Esophagus muscularis mucosa (tissue), 4 donors: ENCODE data around the gene PRF1. TPM values are rescaled to one million over a fixed set of nuclear protein-coding genes. Genes with fewer than 3 reads are reported as not detected.
A peak's percentile ranks its signal among the peaks of the same experiment; 100 is the strongest.

ENCODE experiments used
- DNase-seq: peaks from one replicate; pipeline ENCODE4 v3.0.0-alpha.2; 2017; ENCODE audit errors: extremely low spot score
- H3K27ac ChIP-seq, 4 donors: fragments of 200-600 bp; sonication (generic); replicated peaks in 1 of 4; 1 replicate in 3 of 4; 2 replicates in 1 of 4; pipeline ENCODE4 v1.5.1; 2016 to 2019; ENCODE audit warnings: mild to moderate bottlenecking in 1 of 4
- H3K27me3 ChIP-seq, 4 donors: fragments of 200-600 bp; sonication (generic); one replicate each; pipeline versions ENCODE4 v1.5.1 to v1.6.0; 2016 to 2019
- H3K36me3 ChIP-seq, 4 donors: fragments of 200-600 bp; sonication (generic); one replicate each; pipeline ENCODE4 v1.5.1; 2016 to 2019
- H3K4me1 ChIP-seq, 4 donors: fragments of 200-600 bp; sonication (generic); one replicate each; pipeline ENCODE4 v1.5.1; 2016 to 2019
- H3K4me3 ChIP-seq, 4 donors: fragments of 200-600 bp; sonication (generic); 1 replicate in 2 of 4; 2 replicates in 2 of 4; pipeline ENCODE4 v1.5.1; 2016 to 2019; ENCODE audit warnings: mild to moderate bottlenecking in 4 of 4, moderate library complexity in 1 of 4
- H3K9me3 ChIP-seq, 4 donors: fragments of 200-600 bp; sonication (generic); 1 replicate in 3 of 4; 2 replicates in 1 of 4; pipeline ENCODE4 v1.5.1; 2016 to 2019
- EP300 ChIP-seq: sonication (generic); formaldehyde crosslinking; IDR thresholded peaks from one replicate; pipeline ENCODE4 v1.6.1; 2017; ENCODE audit warnings: antibody characterized with exemption
- POLR2A ChIP-seq: fragments of 450-650 bp; IDR thresholded peaks from one replicate; pipeline ENCODE4 v1.6.1; 2017; ENCODE audit warnings: antibody characterized with exemption, moderate library complexity, mild to moderate bottlenecking, low read depth
- POLR2AphosphoS5 ChIP-seq, 2 donors: sonication (generic); formaldehyde crosslinking; IDR thresholded peaks; one replicate each; pipeline ENCODE4 v1.6.1; 2017; ENCODE audit warnings: antibody characterized with exemption in 2 of 2
- WGBS: methylation state at CpG from one replicate; pipeline ENCODE4 v1.1.5; 2018; 5-methylcytosine and 5-hydroxymethylcytosine counted together
- intact Hi-C: fragments of 100-400 bp; cut with DNase I; formaldehyde crosslinking; loops from one replicate; pipeline ENCODE4 v1.15.1; 2023
- total RNA-seq, 4 donors: library from RNA; depleted of rRNA; stranded (reverse); fragments of >200 nt; gene quantifications; one replicate each; pipeline versions ENCODE4 v1.1.0 to v1.2.1, GENCODE V29; 2016
- TF ChIP-seq, protein P1 (sequence below), 3 experiments: fragments of 200-600 bp in 2 of 3; fragments of 450-650 bp in 1 of 3; sonication (generic) in 2 of 3; IDR thresholded peaks; one replicate each; pipeline ENCODE4 v1.5.1; 2017 to 2019; ENCODE audit warnings: antibody characterized with exemption in 3 of 3, mild to moderate bottlenecking in 2 of 3, moderate library complexity in 1 of 3

The PRF1 gene
- total RNA-seq, 4 donors from 2014 or later, result 1.2 to 15.2 (median 2.4) TPM

DNA sequence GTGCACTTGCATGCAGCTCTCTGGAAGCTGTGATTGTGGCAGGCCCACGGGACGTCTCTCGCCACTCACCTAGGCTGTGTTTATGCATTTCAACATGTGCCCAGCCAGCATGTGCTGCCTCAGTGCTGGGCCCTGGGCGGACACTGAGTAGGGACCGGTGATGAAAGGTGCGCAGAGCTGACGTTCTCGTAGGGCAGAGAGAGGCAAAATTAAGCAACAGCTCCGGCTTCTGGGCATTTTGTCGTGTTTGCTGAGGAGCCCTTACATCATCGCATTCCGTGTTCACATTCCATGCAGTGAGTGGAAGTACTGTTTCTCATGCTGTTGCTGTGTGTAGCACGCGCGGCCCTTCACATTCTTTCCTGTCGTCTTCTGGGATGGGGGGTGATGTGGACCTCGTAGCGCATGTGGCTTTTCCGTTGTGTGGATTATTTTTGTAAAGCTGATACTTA is 50.5 kb downstream of the PRF1 start:
- intact Hi-C loops, result loop anchor here (2.0 to 5.0 kb wide), 2 partner anchors 207 to 325 kb away; no protein-coding TSS in a partner anchor
- peak in 1 of 2 donors; percentile 54 for TF ChIP-seq POLR2AphosphoS5 (IDR thresholded peaks at IDR 0.05)
- TF ChIP-seq, protein P1, sequence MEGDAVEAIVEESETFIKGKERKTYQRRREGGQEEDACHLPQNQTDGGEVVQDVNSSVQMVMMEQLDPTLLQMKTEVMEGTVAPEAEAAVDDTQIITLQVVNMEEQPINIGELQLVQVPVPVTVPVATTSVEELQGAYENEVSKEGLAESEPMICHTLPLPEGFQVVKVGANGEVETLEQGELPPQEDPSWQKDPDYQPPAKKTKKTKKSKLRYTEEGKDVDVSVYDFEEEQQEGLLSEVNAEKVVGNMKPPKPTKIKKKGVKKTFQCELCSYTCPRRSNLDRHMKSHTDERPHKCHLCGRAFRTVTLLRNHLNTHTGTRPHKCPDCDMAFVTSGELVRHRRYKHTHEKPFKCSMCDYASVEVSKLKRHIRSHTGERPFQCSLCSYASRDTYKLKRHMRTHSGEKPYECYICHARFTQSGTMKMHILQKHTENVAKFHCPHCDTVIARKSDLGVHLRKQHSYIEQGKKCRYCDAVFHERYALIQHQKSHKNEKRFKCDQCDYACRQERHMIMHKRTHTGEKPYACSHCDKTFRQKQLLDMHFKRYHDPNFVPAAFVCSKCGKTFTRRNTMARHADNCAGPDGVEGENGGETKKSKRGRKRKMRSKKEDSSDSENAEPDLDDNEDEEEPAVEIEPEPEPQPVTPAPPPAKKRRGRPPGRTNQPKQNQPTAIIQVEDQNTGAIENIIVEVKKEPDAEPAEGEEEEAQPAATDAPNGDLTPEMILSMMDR (IDR thresholded peaks at IDR 0.05), result no peak
- H3K4me3 ChIP-seq, result no peak overlapping the region
- peak overlapping the region in 1 of 4 donors; percentile 30 for H3K27ac ChIP-seq
- H3K36me3 ChIP-seq, result peaks cover 0 to 64% (median 27%) of the 10 kb centered on the region in 4 donors
- WGBS, result 70% methylated on average over 16 of the region's 19 CpGs
- peaks cover 4 to 21% (median 8%) of the 10 kb centered on the region in 4 donors for H3K4me1 ChIP-seq
- no peaks in the 10 kb centered on the region for H3K9me3 ChIP-seq
- no peaks in the 10 kb centered on the region for H3K27me3 ChIP-seq
- DNase-seq, result no peak

GRCh38 chr10:70551466-70551865 is 51.1 kb downstream of the PRF1 start:
- no peak for DNase-seq
- Histone ChIP-seq H3K27me3 (no peaks in the 10 kb centered on the region), H3K36me3 (peaks cover 0 to 60% (median 28%) of the 10 kb centered on the region in 4 donors), H3K9me3 (no peaks in the 10 kb centered on the region), H3K4me3 (no peak overlapping the region), H3K4me1 (peaks cover 4 to 21% (median 8%) of the 10 kb centered on the region in 4 donors), H3K27ac (peak overlapping the region in 1 of 4 donors; percentile 30)
- intact Hi-C loops, result loop anchor here (2.0 to 5.0 kb wide), 2 partner anchors 207 to 326 kb away; no protein-coding TSS in a partner anchor
- TF ChIP-seq EP300 (no peak), POLR2AphosphoS5 (IDR thresholded peaks at IDR 0.05) (no peak), POLR2A (no peak)
- TF ChIP-seq, protein P1 (IDR thresholded peaks at IDR 0.05), result no peak
- 51% methylated on average over 2 of the region's 2 CpGs for WGBS

GRCh38 chr10:70550459-70550858 is 52.1 kb downstream of the PRF1 start:
- DNase-seq, result no peak
- Histone ChIP-seq H3K27me3 (no peaks in the 10 kb centered on the region), H3K9me3 (no peaks in the 10 kb centered on the region), H3K4me3 (no peak overlapping the region), H3K4me1 (peaks cover 4 to 21% (median 8%) of the 10 kb centered on the region in 4 donors), H3K27ac (no peak overlapping the region), H3K36me3 (peaks cover 0 to 56% (median 28%) of the 10 kb centered on the region in 4 donors)
- TF ChIP-seq POLR2A (no peak), POLR2AphosphoS5 (IDR thresholded peaks at IDR 0.05) (no peak), EP300 (no peak)
- TF ChIP-seq, protein P1 (IDR thresholded peaks at IDR 0.05), result no peak
- 79% methylated on average over 6 of the region's 6 CpGs for WGBS
- intact Hi-C loops, result loop anchor here (2.0 to 5.0 kb wide), 2 partner anchors 208 to 327 kb away; no protein-coding TSS in a partner anchor

GRCh38 chr10:70549962-70550458 is 52.5 kb downstream of the PRF1 start:
- 63% methylated on average over 3 of the region's 3 CpGs for WGBS
- TF ChIP-seq, protein P1 (IDR thresholded peaks at IDR 0.05), result peak; percentile 88 to 92 (median 91)
- no peak for TF ChIP-seq POLR2AphosphoS5 (IDR thresholded peaks at IDR 0.05)
- H3K36me3 ChIP-seq, result peaks cover 0 to 52% (median 28%) of the 10 kb centered on the region in 4 donors
- intact Hi-C loops, result loop anchor here (2.0 to 5.0 kb wide), 2 partner anchors 209 to 327 kb away; no protein-coding TSS in a partner anchor
- peaks cover 4 to 21% (median 8%) of the 10 kb centered on the region in 4 donors for H3K4me1 ChIP-seq
- no peaks in the 10 kb centered on the region for H3K27me3 ChIP-seq
- H3K9me3 ChIP-seq, result no peaks in the 10 kb centered on the region
- H3K4me3 ChIP-seq, result no peak overlapping the region
- H3K27ac ChIP-seq, result no peak overlapping the region
- peak; percentile 95 for DNase-seq
